GM18507 (cell line): ENCODE results near the gene ARHGAP15.

Experiments used
- DNase-seq: peaks from one replicate; pipeline ENCODE4 v3.0.0; 2011; ENCODE audit warnings: low read depth; ENCODE audit not compliant: insufficient read length; ENCODE audit errors: extremely low spot score
- FAIRE-seq: peaks from 2 replicates; lab custom pipeline; 2011; peaks lifted over from hg19 to GRCh38; lab: Jason Lieb, UNC

The ARHGAP15 gene

DNA sequence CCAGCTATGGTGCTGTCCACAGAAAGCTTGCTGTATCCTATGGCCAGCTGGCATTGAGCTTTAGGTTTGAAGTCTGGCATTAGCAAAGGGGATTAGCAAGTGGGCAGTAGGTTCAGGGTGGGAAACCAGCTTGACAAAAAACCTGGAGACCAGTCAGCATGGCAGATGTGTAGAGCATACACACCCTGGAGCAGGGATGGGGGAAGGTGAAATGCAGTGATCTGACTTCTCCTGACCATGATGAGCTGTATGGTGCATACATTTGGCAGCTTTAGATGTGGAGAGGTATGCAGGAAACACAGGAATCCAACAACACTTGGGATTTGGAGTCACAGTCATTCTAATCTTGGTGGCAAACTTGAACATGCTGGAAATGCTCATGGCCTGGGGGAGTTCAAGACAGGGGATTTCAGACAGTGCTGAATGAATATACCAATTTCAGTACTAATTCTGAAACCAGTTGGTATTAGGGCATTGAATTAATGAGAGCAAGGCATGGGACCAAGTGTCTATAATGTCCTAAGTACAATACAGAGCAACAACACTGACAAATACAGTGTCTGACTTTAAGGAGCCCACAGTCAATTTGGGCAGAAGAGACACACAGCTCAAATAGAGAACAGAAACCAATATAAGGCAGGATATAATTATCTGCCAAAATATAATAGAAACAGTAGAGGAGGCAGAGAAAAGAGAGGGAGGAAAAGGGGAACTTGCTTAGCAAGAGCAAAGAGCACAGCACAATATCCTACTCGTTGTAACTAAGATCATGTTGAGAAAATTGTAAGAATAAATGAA lies 11.8 kb downstream of the ARHGAP15 start:
- FAIRE-seq (peak; percentile 89), DNase-seq (no peak)

DNA sequence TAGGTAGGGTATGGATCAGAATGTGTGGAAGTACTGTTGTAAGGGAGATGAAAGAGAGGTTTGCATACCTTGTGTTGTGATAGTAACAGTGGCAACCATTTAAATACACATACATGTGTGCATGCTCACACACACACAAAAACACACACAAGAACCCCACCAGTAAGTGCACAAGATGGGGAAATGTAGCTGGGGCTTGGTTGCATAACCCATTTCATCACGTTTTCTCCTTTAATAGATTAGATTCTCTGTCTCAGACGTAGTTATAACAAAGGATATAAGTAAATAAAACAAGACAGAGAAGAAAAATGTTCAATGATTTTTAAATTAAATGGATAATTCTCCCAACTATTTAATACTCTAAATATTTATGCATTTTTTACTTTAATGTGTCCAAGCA lies 13.4 kb downstream of the ARHGAP15 start:
- DNase-seq (no peak), FAIRE-seq (no peak)

DNA sequence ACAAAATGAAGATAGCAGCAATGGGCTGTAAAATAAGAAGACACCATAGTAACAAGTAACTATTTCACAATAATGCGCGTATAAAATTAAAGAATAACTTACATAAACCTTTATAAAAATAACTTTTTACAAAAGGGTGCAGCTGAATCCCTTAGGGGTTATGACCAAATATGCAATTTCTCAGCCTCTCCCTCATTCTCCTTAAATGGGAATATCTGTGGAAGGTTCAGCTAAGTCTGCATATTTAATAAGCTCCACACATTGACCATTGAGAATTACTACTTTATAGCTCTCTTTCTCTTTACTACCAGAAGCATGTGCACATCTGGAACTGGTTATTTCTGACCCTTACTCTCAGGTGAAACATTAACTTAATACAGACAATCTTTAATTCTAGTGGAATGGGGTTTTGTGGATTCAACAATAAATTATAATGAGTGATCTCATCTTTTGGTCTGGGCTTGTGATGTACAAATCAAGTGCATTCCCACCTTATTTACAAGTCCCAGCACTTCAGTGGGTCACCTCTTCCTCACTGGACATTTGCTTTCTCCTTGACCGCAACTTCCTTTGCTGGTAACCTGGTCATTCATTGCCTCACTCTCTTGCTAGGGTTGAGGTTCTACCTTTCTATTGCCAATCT lies 15.7 kb downstream of the ARHGAP15 start:
- FAIRE-seq (no peak), DNase-seq (no peak)

DNA sequence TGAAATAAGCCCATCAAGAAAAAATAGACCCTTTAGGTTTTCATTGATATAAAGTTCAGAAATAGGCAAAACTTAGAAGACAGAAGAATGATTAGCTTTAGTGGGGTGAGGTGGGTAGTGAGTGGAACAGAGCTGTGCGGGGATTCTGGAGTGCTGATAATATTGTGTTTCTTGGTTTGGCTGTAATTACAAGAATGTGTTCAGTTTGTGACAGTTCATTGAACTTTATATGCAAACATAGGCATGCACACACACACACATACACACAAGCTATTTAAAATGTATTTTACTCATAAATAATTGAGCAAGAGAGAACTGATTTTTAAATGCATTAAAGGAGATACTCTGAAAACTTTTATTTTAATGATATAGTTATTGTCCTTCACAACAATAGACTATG lies 17.1 kb downstream of the ARHGAP15 start:
- no peak for FAIRE-seq
- DNase-seq = no peak

DNA sequence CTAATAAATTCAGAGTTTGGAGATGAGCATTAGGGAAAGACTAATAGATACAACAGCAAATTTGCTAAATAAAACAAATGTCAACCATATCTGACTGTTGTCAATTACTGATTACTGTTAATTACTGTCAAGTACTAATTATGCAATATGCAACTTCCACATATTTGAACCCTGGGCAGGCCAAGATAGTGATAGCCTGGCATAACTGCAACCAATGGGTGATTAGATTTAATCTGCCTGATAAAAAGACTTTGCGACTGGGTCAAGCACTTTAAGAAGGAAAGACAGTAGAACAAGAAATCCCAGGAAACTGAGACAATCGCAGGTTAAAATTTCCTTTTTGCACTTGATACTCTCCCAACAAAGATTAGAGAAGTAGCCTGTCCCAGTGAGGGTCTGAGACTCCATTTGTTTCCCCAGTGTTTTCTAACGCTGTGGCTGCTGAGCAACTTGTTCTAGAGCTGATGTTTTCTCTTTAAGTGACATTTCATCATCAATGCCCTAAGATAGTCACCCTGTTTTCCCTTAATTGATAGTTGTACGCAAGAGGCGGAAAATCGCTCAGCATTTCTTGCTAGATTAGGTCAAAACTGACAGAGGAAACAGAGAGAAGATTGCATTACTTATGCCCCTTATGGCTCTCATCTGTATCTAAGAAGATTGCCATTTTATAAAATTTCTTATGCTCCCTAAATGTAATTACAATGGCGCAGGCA lies 17.8 kb downstream of the ARHGAP15 start:
- no peak for DNase-seq
- FAIRE-seq = no peak

DNA sequence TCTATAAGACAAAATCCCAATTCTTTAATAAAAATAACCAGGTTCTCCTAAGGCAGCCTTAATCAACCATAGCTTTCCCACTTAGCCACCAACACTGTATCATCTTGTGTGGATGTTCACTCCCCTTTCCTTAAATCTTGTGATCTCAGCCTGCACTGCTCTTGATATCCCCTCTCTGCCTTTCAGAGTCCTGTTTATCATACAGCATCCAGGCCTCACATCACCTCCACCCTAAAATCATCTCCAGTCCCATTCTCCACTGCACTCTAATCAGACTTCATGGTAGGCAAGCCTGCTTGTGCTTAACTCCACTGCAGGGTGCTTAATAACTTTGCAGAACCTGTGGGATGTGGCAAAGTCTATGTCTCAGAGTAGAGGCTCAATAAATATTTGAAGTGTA lies 18.8 kb downstream of the ARHGAP15 start:
- DNase-seq (no peak), FAIRE-seq (peak; percentile 71)

DNA sequence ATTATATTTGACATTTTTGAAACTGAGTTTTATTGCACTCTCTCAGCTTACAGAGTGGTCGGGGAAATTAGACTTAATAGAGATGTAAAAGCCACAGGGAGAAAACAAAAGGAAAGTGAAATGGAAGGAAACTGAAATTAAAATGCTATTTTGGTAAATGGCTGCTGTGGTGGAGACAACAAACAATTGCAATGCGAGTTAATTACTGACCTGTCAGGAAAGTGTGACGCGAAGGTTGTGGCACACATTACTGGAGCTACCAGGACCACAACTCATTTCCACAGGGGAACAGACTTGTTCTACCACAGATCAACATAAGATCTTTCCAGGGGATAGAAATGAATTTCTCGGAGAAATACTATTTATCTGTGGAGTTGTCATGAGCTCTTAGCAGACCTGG lies 19.5 kb downstream of the ARHGAP15 start:
- DNase-seq = no peak
- peak; percentile 87 for FAIRE-seq

DNA sequence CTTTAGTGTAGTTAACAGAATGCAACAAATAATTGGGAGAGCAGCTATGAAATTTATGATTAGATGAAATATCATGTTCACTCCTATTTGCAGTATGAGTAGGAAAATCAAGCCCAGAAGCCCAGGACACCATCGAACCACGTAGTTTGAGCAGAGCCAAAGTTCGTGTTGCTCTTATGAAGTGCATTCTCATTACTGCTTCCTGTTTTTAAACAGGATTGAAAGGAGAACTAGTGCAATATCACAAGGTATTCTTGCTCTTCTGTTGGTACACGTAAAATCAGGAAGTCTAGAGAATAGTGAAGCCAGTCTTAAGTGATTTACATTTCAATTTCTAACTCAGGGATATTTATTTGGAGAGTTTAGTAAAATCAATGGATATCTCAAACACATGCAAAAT lies 21.1 kb downstream of the ARHGAP15 start:
- DNase-seq (no peak), FAIRE-seq (peak; percentile 92)

DNA sequence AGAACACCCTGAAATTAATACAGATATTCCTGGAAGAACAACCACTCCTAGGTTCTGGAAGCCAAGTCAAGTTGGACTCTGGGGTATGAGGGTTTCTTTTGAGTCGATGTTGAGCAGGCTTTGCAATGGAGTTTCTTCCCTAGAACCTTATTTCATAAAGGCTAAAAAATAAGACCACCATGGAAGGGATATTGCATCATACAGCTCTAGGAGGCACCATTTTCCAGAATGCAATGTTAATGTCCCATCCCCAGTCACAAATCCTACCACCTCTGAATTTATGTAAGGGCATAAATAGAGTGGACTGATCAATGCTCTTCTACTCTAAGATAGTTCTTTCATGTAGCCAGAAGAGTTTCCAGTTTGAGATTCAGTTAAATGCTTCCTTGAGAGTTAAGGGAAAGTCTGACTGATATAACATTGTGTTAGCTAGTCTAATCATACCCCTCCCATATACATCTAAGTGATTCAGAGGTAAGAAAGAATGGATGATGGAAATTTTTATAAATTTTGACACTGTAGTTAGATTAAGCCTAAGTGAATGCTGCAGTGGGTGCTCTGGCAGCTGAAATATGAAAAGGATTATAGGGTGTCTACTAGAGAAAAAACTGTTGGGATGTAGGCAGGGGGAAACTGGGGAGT lies 22.0 kb downstream of the ARHGAP15 start:
- no peak for FAIRE-seq
- no peak for DNase-seq

DNA sequence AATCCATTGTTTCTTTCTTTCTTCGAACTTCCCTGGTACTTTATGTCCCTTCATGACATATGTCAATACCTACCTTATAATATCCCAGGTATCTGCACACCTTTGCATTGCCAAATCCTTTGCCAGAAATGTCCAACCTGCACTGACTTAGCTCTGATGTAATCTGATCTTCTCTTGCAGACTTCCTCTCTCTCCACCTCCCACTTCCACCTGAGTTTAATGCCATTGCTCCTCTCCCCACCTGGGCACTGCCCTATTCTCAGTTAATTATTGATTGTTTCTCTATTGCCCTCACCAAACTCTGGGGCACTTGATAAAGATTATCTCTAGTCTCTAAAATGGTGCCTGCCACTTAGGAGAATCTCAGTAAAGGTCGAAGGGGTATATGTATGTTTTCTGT lies 23.0 kb downstream of the ARHGAP15 start:
- DNase-seq (no peak), FAIRE-seq (no peak)

DNA sequence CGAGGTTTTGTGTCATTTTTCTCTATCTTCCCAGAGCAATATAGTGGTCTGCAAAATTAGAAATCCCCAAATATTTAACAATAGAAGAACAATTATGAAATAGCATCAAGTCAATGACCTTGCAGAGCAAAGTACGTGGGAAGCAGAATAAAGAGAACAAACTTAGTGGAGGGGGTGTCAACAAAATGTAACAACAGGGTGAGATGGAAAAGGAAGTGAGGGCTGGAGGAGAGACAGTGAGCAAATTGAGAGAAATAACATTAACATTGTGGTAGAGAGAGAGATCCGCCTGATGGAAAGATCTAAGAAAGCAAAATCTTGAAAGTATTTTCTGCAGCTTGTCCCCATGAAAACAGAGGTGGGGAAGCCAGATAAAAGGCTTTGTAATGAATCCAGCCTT lies 23.4 kb downstream of the ARHGAP15 start:
- DNase-seq = no peak
- FAIRE-seq = peak; percentile 41

DNA sequence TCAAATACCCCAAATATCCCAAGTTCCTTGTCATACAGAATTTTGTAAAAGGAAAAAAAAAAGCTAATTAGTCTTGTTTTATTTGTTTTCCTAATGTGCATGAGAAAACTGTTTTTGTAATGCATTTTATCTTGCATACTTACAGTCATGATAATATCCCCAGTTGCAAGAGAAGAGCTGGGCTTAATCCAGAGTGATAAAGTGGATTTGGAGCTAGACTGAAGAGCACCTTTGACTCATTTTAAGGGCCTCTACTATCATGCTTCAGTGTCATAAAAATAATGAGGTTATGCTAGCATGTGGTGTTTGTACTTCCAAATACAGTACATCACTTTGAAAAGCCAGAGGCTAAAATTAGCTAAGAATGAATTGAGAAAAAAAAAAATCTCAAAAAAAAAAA lies 26.4 kb downstream of the ARHGAP15 start:
- no peak for FAIRE-seq
- DNase-seq = no peak

DNA sequence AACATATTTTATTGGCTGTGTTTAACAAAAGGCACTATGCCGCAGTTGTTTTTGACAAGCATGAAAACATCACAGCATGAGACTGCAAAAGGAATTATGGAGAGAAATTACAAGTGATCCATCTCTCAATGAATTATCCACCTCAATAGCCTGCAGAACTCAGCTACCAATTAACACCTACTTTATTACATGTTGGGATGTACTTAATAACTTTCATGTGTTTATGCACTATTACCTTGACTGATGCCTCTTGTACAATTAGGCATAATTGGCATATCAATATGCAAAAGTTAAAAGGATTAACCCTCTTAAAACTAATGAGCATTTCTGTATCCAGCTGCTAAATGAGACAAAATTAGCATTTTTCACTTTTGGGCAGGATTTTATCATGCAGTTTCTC lies 27.8 kb downstream of the ARHGAP15 start:
- FAIRE-seq (no peak), DNase-seq (no peak)

DNA sequence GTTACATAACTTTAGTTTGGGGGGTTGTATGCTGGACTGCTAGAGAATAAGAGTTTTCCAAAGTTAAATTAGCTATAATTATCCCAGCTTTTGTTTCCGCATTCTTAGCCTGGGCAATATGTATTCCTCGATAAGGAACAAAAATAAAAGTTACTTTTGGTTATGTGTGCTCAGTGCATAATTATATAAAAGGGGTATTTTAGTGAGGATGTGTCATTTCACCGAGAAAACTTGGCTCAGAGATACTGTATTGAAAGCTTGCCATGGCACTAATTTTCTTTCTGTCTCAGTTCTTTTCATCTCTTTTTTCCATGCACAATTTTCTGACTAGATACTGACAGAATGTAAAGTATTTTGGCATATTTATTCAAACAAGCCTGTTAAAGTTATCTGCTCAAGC lies 28.2 kb downstream of the ARHGAP15 start:
- FAIRE-seq (peak; percentile 18), DNase-seq (no peak)

DNA sequence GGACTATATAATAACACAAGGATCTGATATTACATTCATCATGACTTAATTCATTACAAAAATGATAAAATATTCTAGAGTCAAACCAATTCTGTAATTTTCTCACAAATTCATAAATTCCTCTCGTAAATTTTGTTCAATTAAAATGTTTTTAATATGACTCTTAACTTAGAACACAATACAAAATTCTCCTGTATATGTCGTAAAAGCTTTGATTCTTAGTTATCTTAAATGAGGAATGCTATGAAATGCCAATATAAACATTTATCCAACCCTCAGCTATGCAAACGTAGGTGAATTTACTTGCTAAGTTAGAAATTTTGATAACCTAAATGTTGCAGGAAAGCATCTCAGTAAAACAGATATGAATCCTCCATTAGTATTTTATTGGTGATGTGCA lies 28.9 kb downstream of the ARHGAP15 start:
- no peak for FAIRE-seq
- no peak for DNase-seq

DNA sequence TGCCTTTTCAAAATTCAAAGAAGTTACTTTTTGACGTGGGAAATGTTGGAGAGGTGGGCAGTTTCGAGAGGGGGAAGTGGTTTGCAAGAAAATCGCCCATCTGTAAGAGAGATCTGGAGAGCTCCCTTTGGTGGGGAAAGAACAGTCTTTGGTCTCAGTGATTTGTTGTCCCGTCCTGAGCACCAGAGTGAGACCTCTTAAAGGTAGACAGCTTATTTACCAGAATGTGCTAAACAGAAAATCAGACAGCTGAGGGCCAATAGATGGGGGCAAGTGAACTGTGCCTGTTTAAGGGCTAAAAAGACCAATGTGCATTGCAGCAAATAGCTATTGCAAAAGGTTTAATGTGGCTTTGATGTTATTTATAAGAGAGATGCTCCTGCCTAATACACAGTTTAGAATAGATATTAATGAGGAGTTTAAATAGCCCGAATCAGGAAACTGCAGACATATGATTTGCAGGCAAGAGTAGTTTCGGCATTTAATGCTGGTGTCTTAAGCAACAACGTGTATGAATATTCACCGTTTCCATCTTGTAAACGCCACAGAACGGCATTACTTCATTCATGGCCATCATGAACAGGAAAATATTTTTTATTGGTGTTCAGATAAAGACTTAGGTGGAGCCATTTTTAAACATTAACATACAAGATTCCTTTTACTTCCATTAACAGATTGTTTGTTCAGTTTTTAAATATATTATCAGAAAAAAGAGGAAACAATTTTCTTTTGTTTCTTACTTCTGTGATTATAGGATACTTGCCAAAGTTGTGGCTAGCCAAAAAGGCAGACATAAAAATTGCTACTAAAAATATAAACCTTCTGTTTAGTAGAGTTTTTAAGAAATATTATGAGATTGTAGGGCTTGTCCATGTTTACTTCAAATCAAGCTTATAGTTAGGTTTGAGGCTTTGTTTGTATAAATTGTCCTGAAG lies 29.6 kb downstream of the ARHGAP15 start:
- peak; percentile 59 for FAIRE-seq

DNA sequence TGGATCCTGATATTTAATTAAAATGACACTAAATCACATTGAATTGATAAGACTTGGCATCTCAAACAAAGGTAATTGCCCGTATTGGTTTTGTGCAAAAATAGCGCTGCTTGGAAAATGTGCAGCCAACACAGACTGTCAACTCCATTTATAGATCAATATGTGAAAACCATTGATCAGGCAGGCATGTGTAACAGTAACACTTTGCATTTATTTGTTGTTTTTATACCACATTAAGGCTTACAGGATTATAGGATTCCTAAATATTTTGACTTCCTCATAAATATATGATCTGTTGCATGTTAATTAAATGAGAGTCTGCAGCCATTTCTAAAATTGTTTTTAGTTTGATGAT lies 30.2 kb downstream of the ARHGAP15 start:
- FAIRE-seq (no peak), DNase-seq (no peak)

More for the DNA sequence above, 29.6 kb downstream of the ARHGAP15 start:
- DNase-seq = no peak

DNA sequence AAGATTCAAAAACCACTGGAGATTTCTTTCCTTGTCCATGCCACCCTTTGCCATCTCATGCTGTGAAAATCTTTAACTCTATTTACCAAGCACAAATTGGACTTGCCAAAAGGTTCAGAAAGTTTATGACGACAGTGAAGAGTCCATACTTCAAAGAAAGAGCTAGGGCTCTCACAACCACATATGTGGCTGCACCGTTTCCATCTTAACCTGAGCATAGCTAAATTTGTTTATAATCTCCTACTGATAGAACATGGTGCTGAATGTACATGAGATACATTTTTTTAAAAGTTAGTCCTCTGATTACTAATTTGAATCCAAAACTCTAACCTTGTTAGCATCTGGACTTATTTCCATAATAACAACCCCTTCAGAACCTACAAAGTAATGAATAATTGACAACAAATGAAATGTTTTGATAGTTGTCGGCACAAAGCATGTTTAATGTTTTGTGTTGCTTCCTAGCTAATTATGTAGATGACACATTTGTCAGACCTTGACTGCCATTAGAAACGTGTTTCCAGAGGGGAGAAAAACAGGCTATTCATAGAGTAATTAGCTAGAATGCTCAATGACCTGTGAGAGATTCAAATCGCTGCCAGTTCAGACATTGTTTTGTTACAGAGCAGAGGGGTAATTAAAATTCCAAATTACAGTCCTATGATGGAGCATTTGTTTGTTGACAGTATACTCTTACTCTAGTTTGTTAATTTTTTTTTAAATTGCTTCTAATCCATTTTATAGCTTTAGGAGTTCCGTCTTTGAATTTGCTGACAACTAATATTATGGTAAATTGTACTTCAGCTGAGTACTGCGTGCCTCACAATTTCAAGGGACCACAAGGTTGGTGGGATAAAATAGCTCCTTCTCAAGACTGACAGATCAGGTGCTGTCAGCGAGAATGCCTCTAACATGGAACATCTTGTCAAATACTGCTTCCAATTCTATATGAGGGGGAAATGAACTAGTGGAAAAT lies 31.8 kb downstream of the ARHGAP15 start:
- DNase-seq (no peak), FAIRE-seq (no peak)
